ENCODE measurements around the gene ADAMTS12. TPM values are rescaled to one million over a fixed set of nuclear protein-coding genes. Genes with fewer than 3 reads are reported as not detected.
A peak's percentile ranks its signal among the peaks of the same experiment; 100 is the strongest.

The ADAMTS12 gene
- total and polyA plus RNA-seq, 9 of the 15 experiments (the other 6 are each of a cell fraction or from before 2014, with no cell fraction given), result 0.11 TPM; not detected in 8

DNA sequence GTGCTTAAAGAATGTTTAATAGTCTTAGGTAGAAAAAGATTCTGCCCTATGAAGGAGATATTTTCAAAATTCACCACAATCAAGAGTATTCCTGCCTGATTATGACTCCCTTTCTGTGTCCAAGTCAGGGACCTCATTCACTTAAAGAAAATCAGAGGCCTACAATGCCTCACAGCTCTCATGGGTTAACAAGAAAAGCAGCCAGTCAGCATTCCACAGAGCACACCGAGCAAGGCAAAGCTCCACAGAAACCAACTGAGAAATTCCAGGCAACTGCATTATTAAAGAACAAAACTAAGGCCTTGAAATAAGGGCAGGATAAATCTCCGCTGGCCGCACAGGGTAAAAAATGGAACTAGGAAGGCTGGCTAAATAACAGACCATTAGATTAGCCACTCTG lies 289.9 kb downstream of the ADAMTS12 start (continued):
- TF ChIP-seq, protein P1, sequence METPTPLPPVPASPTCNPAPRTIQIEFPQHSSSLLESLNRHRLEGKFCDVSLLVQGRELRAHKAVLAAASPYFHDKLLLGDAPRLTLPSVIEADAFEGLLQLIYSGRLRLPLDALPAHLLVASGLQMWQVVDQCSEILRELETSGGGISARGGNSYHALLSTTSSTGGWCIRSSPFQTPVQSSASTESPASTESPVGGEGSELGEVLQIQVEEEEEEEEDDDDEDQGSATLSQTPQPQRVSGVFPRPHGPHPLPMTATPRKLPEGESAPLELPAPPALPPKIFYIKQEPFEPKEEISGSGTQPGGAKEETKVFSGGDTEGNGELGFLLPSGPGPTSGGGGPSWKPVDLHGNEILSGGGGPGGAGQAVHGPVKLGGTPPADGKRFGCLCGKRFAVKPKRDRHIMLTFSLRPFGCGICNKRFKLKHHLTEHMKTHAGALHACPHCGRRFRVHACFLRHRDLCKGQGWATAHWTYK (CRISPR knock-in tag; IDR thresholded peaks at IDR 0.05), result no peak
- TF ChIP-seq ZSCAN29 (IDR thresholded peaks at IDR 0.05) (no peak), FOXM1 (IDR thresholded peaks at IDR 0.05; ENCODE audit: low read depth) (no peak), FOXM1 (CRISPR knock-in tag; IDR thresholded peaks at IDR 0.05; ENCODE audit: low read depth) (no peak), HDGF (IDR thresholded peaks at IDR 0.05) (no peak), IFI16 (CRISPR knock-in tag; IDR thresholded peaks at IDR 0.05) (no peak), ZNF76 (CRISPR knock-in tag; IDR thresholded peaks at IDR 0.05; ENCODE audit: borderline replicate concordance) (no peak), RCOR1 (IDR thresholded peaks at IDR 0.05; ENCODE audit: borderline replicate concordance in 1 of 2, low read depth in 2 of 2, low read length in 2 of 2) (no peak), HNRNPH1 (optimal IDR thresholded peaks at IDR 0.05; ENCODE audit: low read depth, low read length) (no peak)
- TF ChIP-seq, protein P2, sequence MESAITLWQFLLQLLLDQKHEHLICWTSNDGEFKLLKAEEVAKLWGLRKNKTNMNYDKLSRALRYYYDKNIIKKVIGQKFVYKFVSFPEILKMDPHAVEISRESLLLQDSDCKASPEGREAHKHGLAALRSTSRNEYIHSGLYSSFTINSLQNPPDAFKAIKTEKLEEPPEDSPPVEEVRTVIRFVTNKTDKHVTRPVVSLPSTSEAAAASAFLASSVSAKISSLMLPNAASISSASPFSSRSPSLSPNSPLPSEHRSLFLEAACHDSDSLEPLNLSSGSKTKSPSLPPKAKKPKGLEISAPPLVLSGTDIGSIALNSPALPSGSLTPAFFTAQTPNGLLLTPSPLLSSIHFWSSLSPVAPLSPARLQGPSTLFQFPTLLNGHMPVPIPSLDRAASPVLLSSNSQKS (CRISPR knock-in tag; IDR thresholded peaks at IDR 0.05), result no peak

DNA sequence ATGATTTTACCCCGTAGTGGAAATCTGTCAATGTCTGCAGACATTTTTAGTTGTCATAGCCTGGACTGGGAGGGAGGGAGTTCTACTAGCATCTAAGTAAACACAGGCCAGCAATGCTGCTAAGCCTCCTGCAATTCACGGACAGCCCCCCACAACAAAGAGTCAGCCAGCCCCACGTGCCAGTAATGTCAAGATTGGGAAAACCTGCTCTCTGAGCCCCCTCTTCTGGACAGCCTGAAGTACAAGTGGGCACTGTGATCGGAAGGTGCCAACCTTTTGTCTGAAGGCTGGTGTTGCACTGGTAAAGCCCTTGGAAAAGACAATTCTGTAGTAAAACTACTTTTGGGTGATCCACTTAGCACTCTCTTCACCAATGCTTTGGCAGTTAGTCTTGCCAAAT lies 296.5 kb downstream of the ADAMTS12 start:
- Histone ChIP-seq H2AFZ (ENCODE audit: low read depth, low read length) (no peak overlapping the region), H3K36me3 (ENCODE audit: control insufficient read depth, insufficient read depth, low read length) (no peaks in the 10 kb centered on the region), H3K9me1 (ENCODE audit: control insufficient read depth, insufficient read depth, low read length) (no peaks in the 10 kb centered on the region), H3K27ac (ENCODE audit: extremely low read depth, low read depth, low read length) (no peak overlapping the region), H3K9me3 (replicated peaks; ENCODE audit: control insufficient read depth, insufficient read depth, low read depth, low read length) (no peaks in the 10 kb centered on the region), H3K4me3 (no peak overlapping the region), H3K9ac (ENCODE audit: insufficient read depth in 1 of 2, low read depth in 2 of 2, low read length in 2 of 2) (no peak overlapping the region), H3K4me1 (replicated peaks in 1 of 2; ENCODE audit: control insufficient read depth in 2 of 2, insufficient read depth in 2 of 2, low read length in 2 of 2) (no peaks in the 10 kb centered on the region), H3K79me2 (ENCODE audit: control insufficient read depth, insufficient read depth, low read length) (no peaks in the 10 kb centered on the region), H4K20me1 (replicated peaks; ENCODE audit: control insufficient read depth, insufficient read depth, low read length) (no peaks in the 10 kb centered on the region), H3K4me2 (ENCODE audit: insufficient read depth, low read length) (no peak overlapping the region), H3K27me3 (ENCODE audit: control insufficient read depth in 2 of 2, insufficient read depth in 2 of 2, low read length in 2 of 2) (peaks cover 0 to 4% of the 10 kb centered on the region in 2 experiments; a peak in 1 of 5 replicates)
- intact Hi-C loops (cut with micrococcal nuclease) (no loop called here), in situ Hi-C loops (cut with MboI) (no loop called here)
- DNase-seq (ENCODE audit: extremely low read depth in 1 of 4, low spot score in 3 of 4), result peak in 1 of 4 experiments; percentile 2
- CTCF ChIA-PET (ENCODE audit: low intra/inter-chr PET ratio), result no interaction called here
- ATAC-seq, result no peak
- 3% methylated on average over 4 of the region's 4 CpGs for WGBS (ENCODE audit: insufficient coverage, low coverage, missing lambda C conversion rate)
- POLR2A ChIA-PET, result no interaction called here
- FAIRE-seq, result no peak
- no TSS peak for BruUV-seq (replicated peaks)
- TF ChIP-seq ARID3B (CRISPR knock-in tag; IDR thresholded peaks at IDR 0.05; ENCODE audit: borderline replicate concordance) (no peak), TFAM (CRISPR knock-in tag; conservative IDR thresholded peaks at IDR 0.05) (no peak), KDM4B (IDR thresholded peaks at IDR 0.05; ENCODE audit: borderline replicate concordance in 2 of 2, low read depth in 1 of 2) (no peak)
